NAMALWA (cell line): ENCODE results near the gene SYNJ2.
"Not testable (repeated sequence)": the region's sequence is repeated elsewhere in the genome, so short reads cannot be mapped to it uniquely, and the experiment has no call there.

Experiments used
- DNase-seq: peaks from one replicate; pipeline ENCODE4 v3.0.0-alpha.2; 2015; ENCODE audit warnings: low spot score

The SYNJ2 gene

DNA sequence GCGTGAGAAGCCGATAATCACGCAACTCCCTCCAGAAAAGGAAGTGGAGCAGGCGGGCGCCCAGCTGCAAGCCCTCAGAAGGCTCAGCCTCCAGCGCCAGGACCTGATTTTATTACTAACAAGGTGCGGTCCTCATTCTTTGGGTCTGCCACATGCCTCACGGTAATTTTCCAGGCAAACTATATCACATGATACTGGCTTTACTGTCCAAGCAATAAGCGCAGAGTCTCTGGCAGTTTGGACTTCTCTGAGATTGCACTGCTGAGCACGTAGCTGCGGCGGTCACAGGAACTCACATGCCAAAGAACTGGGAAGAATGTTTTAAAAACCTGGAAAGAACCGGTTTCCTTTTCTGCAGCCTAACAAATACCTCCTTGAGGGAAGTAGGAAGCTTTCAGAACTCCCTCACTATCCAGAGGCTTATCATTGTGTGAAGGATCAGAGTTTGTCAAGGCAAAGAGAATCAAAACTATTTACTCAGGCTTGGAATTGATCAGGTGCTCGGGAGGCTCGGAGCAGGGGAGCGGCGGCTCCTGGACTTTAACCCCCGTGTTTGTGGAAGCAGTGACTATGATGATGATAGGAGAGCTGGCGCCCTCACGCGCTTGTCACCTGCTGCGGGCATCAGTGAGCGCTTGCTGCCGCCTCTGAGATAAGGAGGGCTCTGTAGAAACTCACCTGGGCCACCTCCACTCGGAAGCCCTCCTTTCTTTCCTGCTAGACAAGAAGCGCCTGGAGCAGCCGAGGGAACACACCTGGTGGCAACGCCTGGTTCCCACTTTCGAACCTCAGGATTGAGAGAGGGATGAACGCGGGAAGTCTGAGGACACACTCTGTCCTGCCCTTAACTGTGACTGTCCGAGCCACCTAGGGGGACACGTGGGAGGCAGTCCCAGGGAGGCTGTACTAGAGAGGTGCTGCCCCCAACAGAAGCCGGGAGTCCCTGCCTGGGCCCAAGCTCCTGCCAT, 27.2 kb upstream of the SYNJ2 start:
- DNase-seq, result no peak

GRCh38 chr6:157955675-157956074, 26.0 kb upstream of the SYNJ2 start:
- no peak for DNase-seq

GRCh38 chr6:157956171-157956730, 25.4 kb upstream of the SYNJ2 start:
- DNase-seq, result no peak

- DNase-seq, result no peak
Measured at GRCh38 chr6:157959451-157960227, 22.0 kb upstream of the SYNJ2 start.

DNA sequence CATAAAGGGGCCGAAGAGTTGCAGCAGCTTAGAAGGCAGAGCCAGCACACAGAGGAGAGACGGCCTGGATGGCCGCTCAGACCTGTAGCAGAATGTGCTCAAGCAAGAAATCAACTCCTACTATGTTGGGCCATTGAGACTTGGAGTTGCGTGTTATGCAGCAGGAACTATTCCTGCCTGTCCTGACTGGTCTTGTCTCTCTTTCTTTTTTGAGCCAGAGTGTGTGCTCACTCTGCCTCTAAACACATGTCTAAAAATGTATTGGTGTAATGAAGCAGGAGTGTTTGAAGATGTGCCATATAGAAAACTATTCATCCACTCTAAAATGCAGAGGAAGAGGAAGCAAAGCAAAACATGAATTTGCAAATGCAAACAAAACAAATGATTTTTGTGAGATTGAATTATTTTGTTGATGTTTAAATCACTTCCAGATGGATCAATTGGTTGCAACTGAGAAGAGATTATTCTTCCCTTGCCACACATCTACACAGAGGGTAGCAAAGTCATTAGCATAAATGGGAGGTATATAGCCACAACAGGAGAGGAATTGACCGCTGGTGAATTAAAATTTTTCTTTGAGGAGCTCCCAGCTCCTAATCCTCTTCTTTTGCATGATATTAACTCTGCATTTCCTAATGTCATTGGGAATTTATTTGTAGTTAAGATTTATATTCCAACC, 20.4 kb upstream of the SYNJ2 start:
- DNase-seq, result no peak

- no peak for DNase-seq
Measured at GRCh38 chr6:157961832-157962575, 19.7 kb upstream of the SYNJ2 start.

GRCh38 chr6:157962601-157963302, 18.9 kb upstream of the SYNJ2 start:
- no peak for DNase-seq

DNA sequence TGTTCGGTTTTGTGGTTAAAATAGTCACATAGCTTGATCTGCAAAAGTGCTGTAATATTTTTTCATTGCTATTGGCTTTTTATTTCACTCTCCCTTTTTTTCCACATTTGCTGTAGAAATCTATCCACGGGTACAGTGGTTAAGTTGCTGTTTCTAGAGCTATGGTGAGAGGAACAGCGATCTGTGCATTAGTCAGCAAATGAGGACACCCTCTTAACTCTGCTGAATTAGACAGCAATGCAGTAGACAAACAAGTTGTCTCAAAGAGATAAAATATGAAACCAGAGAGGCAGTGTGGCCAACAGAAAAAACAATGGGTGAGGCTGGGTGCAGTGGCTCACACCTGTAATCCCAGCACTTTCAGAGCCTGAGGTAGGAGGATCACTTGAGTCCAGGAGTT, 17.6 kb upstream of the SYNJ2 start:
- DNase-seq, result no peak

- no peak for DNase-seq
Measured at GRCh38 chr6:157965387-157965786, 16.3 kb upstream of the SYNJ2 start.

GRCh38 chr6:157966589-157966977, 15.1 kb upstream of the SYNJ2 start:
- DNase-seq, result no peak

DNA sequence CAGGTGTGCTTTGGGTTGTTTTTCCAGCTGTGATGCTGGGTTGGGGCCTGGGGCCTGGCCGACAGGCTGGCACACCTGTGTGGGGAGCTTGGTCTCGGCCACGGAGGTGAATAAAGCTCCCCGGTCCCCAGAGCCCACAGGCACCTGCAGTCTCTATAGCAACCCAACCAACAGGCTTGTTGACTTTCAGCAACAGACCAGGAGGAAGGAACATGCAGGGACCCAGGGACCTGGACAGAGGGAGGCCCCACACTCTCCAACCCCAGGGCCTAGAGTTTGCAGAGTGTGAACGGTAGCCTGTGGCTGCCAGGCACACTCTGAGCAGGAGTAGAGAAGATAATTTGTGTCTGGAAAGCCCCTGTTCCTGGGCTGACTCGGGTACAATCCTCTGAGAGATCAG, 14.6 kb upstream of the SYNJ2 start:
- no peak for DNase-seq

DNA sequence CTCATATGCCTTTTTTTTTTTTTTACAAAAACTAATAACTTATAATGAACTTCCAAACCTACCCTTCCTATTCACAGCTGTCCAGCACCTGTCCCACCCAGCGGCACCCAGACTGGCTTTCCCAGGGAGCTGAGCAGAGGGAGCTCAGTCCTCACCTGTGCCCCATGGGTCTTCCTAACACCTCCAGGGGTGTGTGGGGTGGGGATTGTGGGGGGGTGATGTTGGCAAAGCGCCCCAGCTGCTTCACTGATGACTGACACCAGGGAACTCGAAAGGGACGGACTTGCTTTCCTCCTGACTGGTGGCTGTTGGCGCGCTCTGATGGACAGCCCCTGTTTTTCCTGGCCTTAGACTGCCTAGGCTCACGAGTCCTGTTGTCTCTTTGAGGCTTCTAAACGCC, 14.2 kb upstream of the SYNJ2 start:
- DNase-seq, result no peak

DNA sequence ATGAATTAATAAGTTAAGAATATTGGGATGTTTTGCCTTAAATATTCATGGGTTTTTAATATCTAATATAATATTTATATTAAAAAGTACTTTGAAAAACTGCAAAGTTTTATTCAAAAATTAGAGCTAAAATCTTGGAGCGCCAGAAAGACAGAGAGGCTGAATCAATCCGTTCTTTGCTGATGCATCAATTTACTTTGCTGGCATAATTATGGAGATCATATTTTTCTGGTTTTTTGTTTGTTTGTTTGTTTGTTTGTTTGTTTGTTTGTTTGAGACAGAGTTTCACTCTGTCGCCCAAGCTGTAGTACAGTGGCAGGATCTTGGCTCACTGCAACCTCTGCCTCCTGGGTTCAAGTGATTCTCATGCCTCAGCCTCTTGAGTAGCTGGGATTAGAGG, 9.5 kb upstream of the SYNJ2 start:
- not testable (repeated sequence) for DNase-seq

- no peak for DNase-seq
Measured at GRCh38 chr6:157974341-157974894, 7.2 kb upstream of the SYNJ2 start.

DNA sequence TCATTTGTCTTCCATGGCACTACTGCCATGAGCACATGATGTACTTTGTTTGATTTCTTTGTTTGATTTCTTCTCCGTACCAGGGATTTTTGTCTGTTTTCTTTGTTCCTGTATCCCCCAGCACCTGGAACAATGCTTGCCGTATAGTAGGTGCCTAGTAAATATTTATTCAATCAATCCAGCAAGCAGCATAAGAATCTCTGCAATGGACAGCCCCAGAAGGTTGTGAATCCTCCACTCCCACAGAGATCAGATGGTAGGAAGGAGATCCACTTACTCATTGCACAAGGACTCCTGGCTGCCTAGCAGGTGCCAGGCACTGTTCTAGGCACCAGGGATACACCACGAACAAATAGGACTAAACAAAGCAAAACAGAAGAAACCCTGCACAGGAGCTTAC, 6.7 kb upstream of the SYNJ2 start:
- DNase-seq, result no peak

DNA sequence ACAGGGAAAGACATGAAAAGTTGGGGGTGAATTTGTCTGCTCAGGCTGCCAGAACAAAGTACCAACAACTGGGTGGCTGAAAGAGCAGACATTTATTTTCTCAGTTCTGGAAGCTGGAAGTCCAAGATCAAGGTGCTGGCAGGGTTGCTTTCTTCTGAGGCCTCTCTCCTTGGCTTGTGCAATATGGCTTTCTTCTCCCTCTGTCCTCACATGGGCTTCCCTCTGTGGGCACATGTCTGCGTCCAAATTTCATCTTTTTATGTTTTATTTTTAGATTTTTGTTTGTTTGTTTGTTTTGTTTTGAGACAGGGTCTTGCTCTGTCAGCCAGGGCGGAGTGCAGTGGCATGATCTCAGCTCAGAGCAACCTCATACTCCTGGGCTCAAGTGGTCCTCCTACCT, 6.2 kb upstream of the SYNJ2 start:
- DNase-seq, result no peak

GRCh38 chr6:157976345-157977175, 5.1 kb upstream of the SYNJ2 start:
- no peak for DNase-seq

GRCh38 chr6:157977176-157977804, 4.4 kb upstream of the SYNJ2 start:
- DNase-seq, result no peak
